Stimulated activated CD8-positive, alpha-beta memory T cell treated with anti-CD3 and anti-CD28 coated beads, Interleukin-7, amount 100 ng/mL, for 48 hours (primary cell): ENCODE measurements around the gene IQSEC3.
"Not testable (repeated sequence)": the region's sequence is repeated elsewhere in the genome, so short reads cannot be mapped to it uniquely, and the experiment has no call there.

Experiments
- DNase-seq, 2 donors: peaks; one replicate each; pipeline ENCODE4 v3.0.0-alpha.2; 2020; ENCODE audit warnings: low read depth in 1 of 2; ENCODE audit errors: extremely low read depth in 1 of 2

The IQSEC3 gene

DNA sequence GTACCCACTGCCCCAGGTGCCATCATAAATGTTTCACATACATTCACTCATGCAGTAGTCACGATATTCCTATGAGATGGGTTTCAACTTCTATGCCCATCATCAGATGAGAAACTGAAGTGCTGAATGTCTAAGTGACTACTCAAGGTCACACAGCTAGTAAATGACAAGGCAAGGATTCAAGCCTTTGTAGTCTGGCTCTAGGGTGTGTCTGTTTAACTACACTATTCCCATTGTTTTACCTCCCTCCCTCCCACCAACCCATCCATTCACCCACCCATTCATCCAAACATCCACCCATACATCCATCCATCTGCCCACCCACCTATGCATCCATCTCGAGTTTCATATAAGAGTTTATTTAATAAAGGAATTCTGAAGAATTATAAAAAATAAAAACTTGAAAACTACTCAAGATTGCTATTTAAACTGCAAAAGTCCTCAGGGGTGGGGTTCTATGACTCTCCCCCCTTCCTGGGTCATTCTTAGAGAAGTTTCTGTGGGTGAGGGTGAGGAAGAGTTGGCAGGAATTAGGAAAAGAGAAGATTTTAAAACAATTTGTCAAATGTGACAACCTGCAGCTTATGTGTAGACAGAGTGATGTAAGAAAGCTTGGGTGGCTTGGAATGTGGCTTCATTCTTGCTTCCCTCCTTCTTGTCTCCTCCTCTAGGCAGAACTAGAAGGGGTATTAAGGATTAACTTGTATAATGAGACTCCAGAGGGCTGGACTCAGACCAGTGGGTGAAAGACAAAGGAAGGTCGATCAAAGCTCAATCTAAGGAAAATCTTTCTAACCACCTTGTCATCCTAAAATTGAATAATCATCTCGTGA is 13.4 kb upstream of the IQSEC3 start:
- DNase-seq = not testable (repeated sequence)

DNA sequence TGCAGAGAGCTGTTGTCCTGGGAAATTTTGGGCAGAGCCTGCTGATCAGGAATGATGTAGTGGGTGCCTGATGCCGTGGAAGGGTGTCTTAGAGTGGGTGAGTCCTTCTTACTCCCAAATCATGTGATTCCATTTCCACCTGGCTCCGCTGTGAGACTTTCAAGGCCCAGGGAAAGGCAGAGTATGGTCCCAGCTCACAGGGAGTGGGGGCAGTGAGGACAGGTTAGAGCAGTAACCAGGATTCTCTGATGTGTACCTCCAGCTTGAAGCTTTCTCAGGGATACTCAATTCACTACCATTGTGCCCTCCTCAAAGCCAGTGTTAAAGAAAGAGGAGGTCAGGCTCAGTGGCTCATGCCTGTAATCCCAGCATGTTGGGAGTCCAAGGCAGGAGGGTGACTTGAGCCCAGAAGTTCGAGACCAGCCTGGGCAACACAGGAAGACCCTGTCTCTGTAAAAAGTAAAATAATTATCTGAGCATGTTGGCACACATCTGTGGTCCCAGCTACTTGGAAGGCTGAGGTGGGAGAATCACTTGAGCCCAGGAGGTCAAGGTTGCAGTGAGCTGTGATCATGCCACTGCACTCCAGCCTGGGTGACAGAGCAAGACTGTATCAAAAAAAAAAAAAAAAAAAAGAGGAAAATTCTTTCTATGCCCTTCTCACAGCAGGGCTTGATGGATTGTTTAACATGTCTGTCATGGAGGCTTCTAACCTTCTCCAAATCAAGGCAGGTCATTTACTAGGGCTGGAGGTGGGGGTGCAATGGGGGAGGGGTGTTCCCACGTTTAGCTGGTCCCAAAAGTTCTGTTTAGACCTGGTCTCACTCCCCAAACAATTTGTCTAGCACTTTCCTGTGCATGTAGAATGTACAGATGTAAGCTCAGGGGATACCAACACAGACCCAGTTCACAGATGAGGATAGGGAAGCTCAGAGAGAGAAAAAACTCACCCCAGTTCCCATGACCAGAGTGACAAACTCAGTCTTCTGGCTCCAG is 12.5 kb upstream of the IQSEC3 start:
- DNase-seq = no peak

DNA sequence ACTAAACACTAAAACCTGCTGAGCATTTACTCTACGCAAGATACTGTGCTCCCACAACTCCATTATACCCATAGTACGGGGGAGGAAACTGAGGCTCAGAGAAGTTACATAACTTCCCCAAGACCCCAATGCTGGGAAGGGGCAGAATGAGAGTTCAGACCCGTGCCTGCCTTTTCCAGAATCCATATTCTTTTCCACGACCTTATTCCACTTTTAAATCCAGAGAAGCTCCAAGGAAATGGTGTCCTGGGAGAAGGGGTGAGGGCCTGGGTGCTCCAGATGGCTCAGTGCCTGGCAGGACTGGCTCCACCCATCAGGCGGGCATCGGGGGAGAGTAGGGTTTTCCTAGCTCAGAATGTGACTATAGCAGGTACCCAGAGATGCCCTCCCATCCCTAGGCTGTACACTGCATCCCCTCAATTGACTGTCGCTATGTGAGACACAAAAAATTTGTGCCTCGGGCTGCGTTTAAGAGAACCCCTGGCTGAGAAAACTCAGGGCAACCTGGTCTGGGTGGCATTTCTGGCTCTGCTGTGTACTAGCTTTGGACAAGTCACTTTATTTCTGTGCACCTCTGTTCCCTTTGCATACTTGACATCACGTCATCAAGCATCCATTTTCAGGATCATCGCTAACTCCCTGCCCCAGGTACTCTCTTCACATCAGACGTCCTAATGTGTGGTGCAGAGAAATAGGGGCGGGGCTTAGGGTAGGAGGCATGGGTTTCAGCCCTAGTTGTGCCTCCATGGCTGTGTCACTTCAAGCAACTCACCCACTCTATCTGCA is 11.6 kb upstream of the IQSEC3 start:
- no peak for DNase-seq

DNA sequence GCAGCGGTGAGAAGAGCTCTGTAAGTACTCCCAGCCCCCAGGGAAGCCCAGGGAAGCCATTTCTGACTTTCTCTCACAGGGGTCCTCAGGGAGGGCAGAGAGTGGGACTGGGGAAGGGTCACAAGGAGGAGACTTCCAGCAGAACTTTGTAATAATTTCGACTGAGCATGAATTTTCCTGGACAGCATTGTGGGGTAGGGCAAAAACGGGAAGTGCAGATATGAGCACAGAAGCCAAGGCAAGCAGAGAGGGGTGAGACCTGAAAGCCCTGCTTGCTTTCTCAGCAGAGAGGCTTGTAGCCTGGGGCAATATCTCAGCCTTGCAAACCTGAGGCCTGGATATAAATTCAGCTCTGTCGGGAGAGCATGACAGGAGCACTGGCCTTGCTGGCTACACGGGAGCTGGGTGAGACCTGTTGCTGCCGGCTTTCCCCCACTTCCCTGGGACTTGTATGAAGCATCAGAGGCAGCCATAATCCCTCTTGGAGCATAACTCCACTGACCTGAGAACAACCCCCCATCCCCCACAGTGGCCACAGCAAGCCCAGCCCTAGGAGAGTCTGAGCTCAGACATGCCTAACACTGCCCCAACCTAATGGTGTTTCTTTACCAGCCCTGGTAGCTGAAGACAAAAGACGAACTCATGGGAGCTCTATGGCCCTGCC is 9.8 kb upstream of the IQSEC3 start:
- no peak for DNase-seq

DNA sequence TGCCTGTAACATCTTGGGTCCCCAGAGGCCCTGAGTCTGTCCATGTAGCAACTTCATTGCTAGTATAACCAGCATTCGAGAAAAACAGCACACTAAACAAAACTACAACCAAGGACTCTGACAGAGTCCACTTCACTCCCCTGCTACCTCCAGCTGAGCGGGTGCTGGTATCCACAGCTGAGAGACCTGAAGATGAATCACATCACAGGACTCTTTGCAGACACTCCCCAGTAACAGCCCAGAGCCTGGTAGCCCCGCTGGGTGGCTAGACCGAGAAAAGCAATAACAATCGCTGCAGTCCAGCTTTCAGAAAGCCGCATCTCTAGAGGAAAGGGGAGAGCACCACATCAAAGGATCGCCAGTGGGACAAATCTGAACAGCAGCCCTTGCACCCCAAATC is 9.0 kb upstream of the IQSEC3 start:
- no peak for DNase-seq

DNA sequence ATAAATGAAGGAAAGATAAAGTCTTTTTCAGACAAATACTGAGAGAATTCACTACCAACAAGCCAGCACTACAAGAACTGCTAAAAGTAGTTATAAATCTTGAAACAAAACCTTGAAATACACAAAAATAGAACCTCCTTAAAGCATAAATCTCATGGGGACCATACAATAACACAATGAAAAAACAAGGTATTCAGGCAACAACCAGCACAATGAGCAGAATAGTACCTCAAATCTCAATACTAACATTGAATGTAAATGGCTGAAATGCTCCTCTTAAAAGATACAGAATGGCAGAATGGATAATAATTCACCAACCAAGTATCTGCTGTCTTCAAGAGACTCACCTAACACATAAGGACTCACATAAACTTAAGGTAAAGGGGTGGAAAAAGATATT is 7.7 kb upstream of the IQSEC3 start:
- DNase-seq = no peak

DNA sequence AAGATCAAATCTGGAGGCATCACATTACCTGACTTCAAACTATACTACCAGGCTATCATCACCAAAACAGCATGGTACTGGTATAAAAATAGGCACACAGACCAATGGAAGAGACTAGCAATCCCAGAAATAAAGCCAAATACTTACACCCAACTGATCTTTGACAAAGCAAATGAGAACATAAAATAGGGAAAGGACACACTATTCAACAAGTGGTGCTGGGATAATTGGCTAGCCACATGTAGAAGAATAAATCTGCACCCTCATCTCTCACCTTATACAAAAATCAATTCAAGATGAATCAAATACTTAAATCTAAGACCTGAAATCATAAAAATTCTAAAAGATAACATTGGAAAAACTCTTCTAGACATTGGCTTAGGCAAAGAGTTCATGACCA is 4.7 kb upstream of the IQSEC3 start:
- not testable (repeated sequence) for DNase-seq

DNA sequence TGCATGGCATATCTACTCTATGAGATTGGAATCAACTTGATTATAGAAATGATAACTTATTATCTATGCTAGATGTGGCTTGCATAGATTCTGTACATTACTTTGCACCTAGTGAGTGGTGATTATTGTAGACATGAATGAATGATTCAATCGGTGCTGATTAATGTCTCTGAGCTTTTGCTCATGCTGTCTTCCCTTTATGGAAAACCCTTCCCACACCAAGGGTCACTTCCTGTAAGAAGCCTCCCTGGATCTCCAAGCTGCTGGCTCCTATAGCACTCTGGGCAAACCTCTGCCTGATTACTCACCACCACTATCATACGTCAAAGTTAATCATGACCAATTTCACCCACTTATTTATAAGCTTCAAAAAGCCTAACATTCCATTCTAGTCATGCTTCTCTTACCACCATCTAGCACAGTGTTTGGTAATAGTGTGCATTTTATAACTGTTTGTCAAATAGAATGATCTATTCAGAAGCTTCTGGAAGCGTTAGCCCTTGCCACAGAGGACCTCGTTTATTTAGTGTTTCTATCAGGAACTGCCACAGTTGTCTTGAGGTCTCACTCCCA is 990 bp upstream of the IQSEC3 start:
- DNase-seq = not testable (repeated sequence)

DNA sequence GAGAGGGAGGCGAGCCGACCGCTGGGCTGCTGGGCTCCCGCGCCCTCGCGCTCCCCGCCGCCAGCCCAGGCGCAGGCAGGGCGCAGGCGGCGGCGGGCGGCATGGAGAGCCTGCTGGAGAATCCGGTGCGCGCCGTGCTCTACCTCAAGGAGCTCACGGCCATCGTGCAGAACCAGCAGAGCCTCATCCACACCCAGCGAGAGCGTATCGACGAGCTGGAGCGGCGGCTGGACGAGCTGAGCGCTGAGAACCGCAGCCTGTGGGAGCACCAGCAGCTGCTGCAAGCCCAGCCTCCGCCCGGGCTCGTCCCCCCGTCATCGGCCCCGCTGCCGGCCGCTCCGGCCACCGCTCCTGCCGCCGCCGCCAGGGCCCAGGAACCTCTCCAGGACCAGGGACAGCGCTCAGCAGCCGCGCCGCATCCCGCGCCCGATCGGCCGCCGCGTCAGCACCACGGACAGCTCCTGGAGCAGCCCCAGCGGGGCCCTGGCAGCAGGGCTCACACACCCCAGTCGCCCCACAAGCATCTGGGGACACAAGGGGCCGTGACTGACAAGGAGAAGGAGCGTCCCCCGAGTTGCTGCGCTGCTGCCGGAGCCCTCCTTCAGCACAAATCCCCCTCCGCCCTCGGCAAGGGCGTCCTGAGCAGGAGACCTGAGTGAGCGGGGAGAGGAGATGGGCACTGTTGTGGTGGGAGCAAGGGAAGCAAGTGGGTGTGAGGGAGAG is 376 bp downstream of the IQSEC3 start:
- not testable (repeated sequence) for DNase-seq

DNA sequence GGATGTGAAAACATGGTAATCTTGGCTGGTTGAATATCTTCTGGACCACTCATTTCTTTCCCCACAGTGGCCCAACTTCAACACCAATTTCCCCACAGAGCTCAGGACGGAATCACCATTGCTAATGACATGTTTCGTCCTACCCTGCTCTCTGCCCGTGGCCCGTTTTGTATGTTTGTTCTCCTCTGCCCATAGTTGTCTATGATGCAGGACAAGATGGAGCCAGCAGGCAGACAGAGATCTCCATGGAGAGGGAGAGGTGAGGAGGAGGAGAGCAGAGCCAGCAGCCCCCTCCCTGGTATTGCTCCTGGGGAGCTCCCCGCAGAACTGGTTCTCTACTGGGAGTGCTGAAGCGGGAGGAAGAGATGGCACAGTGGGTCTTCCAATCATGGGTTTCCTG is 3.1 kb downstream of the IQSEC3 start:
- not testable (repeated sequence) for DNase-seq

DNA sequence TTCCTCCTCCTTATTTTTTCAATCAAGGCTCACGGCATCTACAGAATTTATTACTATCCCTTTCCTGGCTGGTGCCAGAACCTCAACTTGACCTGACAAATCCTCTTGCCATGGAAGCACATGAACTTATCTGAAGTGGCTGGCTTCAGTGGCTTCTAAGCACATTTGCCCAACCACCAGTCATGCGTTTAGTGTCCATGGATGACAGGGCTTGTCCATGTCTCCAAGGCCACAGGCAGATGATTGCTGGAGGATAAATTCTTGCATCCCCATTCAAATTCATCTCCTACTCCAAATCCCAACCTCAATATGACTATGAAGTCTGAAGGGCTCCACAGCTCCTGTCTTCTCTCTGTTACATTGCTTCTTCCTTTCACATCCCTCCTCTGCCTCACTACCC is 4.0 kb downstream of the IQSEC3 start:
- not testable (repeated sequence) for DNase-seq

DNA sequence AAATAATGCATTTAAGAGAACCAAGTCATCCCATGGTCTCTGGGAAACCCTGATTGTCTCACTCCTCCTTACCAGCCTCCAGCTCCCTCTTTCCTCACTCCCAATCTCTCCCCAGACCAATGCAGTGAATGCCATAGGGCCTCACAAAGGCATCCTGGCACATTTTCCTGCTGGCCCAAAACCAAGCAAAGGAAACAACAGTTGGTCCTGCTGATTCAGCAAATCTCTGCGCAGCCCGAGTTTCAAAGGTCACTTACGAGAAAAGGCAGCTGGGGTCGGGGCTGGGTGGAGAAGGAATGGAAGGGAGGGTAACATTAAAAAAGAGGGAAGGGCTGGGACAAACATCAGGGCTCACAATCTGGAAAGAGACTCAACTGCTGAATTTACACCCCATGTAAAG is 5.5 kb downstream of the IQSEC3 start:
- not testable (repeated sequence) for DNase-seq

DNA sequence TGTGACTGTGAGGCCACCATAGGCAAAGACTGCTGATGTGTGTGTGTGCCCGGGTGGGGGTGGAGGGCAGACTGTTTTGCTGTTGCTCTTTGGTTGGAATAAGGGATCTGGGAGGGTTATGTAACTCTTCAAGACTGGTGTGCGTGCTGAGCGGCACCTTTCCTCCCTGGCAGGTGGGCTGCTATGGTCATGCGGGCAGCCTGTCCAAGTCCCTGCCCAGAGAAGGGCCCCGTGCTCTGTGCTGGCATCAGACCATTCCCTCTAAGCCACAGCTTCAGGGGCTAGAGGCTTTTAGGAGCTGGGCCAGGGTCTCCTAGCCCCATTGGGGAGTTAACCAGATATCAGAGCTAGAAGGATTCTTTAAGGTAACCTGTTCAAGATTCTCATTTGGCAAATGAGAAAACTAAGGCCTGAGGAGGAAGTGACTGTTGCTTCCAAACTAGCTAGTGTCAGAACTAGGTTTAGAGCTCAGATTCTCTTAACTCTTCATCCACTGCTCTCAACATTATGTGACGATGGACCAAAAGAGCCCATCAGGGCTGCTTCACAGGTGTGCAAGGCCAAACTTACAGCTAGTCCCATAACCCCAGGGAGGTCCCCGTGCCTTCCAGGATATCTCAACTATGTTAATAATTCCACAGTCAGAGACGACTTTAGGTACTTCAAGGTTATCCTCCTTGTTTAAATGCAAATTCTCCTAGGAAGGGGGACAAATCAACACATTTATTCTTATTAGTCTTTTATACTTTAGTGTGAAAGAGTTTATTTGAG is 8.0 kb downstream of the IQSEC3 start:
- DNase-seq = not testable (repeated sequence)

DNA sequence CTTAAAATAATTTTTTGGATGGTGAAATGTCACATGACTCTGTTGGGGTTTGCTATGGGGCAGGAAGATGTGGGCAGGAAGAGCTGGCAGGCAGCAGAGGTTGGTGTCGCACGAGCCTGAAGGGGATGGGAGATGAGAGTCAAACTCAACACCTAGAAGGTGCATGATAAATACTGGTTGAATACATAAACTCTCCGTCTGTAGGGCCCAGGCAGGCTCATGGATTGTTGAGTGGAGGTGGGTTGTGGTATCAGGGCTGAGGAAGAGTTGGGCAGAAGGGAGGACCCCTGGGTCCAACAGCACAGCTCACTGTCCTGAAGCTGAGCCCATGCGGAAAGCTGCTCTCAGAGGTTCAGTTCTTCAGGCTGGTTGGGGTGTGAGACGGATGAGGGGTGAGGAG is 9.0 kb downstream of the IQSEC3 start:
- not testable (repeated sequence) for DNase-seq

DNA sequence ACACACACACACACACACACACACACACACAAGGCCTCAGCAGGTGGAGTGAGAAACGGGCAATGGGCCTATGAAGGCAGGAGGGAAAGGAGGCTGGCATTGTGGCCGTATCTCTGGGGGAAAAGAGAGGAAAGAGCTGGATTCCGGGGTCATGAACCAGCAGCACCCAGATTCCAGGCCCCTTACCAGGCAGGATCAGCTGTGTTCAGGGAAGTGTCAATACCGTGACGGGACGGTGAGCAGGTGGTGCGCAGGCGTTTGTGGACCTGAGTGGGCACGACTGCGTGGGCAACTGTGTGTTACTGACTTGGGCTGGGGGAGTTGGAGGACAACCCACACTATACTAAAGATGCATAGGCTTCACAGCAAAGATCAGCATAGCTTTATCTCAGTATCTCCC is 9.5 kb downstream of the IQSEC3 start:
- DNase-seq = not testable (repeated sequence)

DNA sequence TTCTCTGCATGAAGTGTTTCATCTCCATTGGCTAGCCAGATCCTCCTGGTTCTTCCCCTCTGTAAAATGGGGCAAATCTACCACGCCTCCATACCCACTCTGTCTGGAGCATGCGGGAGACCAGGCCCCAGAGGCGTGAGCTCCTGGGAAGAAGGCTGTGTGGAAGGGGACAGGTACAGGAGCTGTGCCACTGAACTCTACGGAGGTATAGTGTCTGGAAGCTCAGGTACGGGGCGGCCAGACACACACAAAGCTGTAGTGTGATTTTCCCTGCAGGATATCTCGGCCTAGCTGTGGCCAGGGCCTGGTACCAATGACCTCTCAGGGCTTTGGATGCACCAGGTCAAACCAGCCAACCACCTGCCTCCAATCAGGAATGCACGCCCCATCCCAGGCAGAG is 10.0 kb downstream of the IQSEC3 start:
- DNase-seq = not testable (repeated sequence)

DNA sequence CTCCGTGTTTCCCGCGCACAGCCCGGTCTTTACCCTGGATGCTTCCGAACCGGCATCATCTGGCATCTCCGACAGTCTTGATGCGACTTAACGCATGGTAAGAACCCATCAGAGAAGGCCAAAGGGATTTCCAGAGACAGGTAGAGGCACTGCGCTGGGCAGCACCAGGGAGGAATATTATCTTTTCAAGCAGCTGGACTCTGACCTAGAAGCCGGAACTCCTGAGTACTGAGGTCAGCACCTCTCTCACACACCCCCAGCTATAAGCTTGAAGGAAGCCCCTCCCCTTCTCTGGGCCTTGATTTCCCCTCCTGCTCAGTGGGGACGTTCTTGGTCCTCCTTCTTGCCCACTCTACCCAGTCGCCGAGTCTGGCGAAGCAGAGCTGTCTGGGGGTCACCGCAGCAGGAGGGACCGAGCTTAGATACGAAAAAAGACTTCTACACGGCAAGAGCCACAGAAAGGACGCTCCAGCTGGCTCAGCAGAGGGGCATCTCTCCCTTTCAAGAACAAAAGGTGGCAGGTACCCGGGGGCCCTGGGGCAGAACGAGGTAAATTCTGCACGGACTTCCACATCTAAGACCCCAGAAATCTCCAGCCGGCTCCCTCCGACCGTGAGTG is 10.6 kb downstream of the IQSEC3 start:
- DNase-seq = not testable (repeated sequence)

DNA sequence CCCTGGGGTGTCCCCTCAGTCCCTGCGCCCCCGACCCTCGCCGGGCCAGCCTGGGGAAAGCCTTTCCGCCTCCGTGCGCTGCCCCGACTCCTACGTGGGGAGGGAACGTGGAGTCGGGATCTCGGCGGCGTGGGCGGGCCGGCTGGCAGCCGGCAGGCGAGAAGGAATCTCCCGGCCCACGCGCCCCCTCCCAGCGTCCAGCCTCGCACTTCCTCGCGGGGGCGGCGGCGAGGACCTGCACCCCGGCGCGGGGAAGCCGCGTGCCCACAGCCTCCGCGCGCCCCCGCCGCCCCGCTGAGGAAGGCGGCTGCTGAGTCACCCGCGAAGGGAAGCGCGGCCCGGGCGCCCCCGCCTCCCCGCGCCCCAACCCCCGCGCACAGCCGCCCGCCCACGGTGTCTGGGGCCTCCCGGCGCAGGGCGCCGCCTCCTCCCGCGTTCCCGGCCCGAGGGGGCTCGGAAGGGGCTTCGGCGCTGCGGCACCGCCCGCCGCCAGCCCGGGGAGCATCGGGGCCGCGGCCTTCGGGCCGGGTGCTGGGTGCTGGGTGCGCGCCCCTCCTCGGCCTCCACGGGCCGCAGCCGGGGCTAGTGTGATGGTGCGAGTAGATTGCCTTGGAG is 11.3 kb downstream of the IQSEC3 start:
- DNase-seq = not testable (repeated sequence)
